ENCODE data around the gene MAGEC2.

DNA sequence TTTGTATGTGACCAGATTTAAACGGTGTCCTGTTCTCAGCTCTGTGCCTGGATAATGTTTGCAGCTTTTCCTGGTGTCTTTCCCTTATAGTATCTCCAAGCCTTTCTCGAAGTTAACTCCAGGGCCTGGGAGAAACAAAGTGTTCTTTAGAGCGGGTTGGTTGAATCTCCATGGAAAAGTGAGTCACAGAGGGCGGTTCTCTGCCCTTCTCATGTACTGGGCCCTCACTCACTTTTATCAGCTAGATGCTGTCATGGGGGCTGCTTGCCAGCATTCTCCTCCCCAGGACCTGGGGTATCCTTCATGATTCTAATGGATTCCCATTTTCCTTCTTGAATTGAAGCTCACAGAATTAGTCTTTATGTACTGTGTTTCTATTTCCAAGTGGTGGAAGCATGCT is 46.1 kb upstream of the MAGEC2 start:
- TF ChIP-seq POLR2A (IDR thresholded peaks at IDR 0.05), result no peak
- TF ChIP-seq, protein P1, sequence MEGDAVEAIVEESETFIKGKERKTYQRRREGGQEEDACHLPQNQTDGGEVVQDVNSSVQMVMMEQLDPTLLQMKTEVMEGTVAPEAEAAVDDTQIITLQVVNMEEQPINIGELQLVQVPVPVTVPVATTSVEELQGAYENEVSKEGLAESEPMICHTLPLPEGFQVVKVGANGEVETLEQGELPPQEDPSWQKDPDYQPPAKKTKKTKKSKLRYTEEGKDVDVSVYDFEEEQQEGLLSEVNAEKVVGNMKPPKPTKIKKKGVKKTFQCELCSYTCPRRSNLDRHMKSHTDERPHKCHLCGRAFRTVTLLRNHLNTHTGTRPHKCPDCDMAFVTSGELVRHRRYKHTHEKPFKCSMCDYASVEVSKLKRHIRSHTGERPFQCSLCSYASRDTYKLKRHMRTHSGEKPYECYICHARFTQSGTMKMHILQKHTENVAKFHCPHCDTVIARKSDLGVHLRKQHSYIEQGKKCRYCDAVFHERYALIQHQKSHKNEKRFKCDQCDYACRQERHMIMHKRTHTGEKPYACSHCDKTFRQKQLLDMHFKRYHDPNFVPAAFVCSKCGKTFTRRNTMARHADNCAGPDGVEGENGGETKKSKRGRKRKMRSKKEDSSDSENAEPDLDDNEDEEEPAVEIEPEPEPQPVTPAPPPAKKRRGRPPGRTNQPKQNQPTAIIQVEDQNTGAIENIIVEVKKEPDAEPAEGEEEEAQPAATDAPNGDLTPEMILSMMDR (IDR thresholded peaks at IDR 0.05), result no peak
- TF ChIP-seq POLR2AphosphoS5 (IDR thresholded peaks at IDR 0.05), result no peak

Measured in prostate gland (tissue), 2 donors.